NCI-H1417 treated with DMSO at 0.1 percent for 48 hours (cell line): ENCODE measurements around the gene LONRF3.
A peak's percentile ranks its signal among the peaks of the same experiment; 100 is the strongest.
"Not testable (repeated sequence)": the region's sequence is repeated elsewhere in the genome, so short reads cannot be mapped to it uniquely, and the experiment has no call there.

ENCODE experiments used
- DNase-seq: peaks from one replicate; lab custom pipeline; 2025; lab: John Stamatoyannopoulos, UW

The LONRF3 gene

DNA sequence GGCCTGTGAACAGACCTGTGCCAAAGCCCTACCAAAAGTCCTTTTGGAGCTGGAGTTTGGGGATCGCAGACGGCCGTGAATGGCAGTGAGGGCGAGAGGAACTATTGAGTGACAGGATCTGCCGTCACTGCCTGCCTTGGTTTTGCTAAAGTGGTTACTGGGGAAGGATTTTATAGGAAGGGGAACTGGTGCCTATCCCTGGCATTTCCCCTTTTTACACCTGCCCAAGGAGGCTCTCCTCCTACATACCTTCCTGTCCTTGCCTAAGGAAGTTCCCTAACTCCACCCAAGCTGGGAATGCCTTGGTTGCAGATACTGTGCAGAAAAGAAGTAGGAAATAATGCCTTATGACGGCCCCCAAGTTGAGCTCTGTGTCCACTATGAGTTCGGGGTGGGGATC is 14.5 kb downstream of the LONRF3 start:
- no peak for DNase-seq

GRCh38 chrX:118989886-118990285 is 15.5 kb downstream of the LONRF3 start:
- no peak for DNase-seq

- DNase-seq = no peak
These were observed 16.3 kb downstream of the LONRF3 start for GRCh38 chrX:118990512-118991227.

DNA sequence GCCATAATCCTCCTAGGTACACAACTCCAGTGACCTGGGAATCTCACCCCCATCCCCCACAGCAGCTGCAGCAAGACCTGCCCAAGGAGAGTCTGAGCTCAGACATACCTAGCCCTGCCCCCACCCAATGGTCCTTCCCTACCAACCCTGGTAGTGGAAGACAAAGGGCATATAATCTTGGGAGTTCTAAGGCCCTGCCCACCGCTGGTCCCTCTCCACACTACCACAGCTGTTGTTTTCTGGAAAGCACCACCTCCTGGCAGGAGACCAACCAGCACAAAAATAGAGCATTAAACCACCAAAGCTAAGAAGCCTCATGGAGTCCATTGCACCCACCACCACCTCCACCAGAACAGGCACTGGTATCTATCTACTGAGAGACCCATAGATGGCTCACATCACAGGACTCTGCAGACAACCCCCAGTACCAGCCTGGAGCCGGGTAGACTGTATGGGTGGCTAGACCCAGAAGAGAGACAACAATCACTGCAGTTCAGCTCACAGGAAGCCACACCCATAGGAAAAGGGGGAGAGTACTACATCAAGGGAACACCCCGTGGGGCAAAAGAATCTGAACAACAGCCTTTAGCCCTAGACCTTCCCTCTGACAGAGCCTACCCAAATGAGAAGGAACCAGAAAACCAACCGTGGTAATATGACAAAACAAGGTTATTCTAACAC is 18.2 kb downstream of the LONRF3 start:
- DNase-seq = not testable (repeated sequence)

DNA sequence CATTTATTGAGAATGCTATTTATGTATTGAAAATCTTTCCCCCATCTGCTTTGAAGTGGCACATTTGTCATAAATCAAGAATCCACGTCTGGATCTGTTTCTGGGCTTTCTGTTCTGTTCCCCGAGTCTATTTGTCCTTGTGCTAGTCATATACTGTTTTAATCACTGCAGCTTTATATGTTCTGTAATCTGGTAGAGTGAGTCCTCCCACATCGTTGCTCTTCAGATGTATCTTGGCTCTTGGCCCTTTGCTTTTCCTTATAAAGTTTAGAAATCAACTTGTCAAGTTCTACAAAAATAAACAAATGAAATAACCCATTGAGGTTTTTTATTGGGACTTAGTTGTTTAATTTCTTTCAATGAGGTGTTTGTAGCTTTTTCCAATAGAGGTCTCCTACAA is 29.0 kb downstream of the LONRF3 start:
- no peak for DNase-seq

GRCh38 chrX:119004920-119005524 is 30.6 kb downstream of the LONRF3 start:
- peak; percentile 4 for DNase-seq

DNA sequence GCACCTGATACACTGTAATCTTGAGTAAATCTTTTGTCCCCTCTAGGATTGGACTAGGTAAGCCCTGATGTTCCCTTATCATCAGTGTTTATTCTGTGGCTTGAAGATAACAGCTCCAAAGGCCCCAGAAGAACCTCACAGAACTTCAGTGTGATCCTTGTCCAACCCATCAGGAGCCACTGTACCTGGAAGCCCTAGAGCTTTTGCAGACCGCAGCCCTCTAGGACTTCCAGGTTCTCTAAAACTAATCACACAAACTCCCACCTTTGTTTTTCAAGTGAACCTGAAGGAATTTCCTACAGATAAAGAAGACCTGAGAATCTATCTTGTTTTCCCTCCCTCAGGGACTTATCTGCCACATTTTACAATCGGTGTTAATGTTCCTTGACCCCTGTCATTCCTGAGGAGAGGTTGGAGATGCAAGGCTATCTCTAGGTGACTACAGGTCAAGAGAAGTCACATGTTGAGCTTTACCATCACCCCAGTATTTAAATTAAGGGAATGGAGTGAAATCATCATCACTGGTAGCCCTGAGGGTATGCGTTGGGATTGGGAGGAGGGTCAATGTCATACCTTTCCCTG is 32.9 kb downstream of the LONRF3 start:
- no peak for DNase-seq

- DNase-seq = no peak
These were observed 33.8 kb downstream of the LONRF3 start for GRCh38 chrX:119008110-119008744.

DNA sequence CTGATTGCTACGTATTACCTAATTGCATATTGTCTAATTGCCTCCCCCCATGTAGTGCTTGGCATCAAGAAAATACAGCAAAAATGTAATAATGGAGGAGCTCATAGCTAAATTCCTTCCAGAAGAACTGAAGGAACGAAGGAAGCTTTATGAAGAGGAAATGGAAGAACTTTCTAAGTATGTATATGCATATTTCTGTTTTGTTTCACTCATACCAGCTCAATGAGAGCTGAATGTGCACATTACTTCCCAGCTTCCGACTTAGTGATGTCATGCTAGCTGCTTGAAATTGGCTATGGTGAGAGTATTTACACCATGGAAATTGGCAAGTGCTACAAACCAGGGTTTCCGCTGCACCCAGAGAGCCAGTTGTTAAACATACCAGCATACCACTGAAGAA is 34.7 kb downstream of the LONRF3 start:
- no peak for DNase-seq

- DNase-seq = no peak
These were observed 36.1 kb downstream of the LONRF3 start for GRCh38 chrX:119010491-119010890.

DNA sequence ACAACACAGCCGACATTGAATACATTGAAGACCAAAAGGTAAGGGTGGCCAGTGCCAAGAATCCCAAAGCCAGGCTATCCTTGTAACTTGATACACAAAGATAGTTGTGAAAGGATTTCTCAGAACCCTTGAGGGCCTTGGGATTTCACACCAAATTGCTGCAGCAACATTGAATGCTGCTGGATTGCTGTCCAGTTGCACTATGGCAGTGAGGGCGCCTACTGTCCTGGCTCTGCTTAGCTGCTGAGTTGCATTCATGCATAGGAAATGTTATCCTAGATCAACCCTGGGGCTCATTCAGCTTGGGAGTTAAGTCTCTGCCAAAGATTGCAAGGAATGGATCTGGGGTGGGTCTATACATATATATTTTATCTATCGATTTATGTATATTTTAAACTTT is 38.7 kb downstream of the LONRF3 start:
- no peak for DNase-seq

- no peak for DNase-seq
These were observed 41.2 kb downstream of the LONRF3 start for GRCh38 chrX:119015407-119016237.

DNA sequence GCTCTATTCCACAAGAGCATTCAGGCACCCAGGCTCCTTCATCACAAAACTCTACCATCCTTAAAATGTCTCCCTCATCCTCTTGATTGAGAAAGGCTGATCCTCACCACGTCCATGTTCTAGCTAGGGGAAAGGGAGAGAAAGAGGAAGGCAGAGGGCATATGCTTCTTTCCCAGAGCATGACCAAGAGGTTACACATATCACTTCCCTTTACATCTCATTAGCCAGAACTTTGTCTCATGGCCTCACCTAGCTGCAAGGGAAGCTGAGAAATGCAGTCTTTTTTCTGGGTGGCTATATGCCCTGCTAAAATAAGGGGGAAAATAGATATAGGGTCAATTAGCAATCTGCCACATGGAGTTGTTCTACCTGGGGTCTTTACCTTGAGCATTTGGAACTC is 42.7 kb downstream of the LONRF3 start:
- no peak for DNase-seq

- DNase-seq = no peak
These were observed 51.5 kb downstream of the LONRF3 start for GRCh38 chrX:119025900-119026299.

DNA sequence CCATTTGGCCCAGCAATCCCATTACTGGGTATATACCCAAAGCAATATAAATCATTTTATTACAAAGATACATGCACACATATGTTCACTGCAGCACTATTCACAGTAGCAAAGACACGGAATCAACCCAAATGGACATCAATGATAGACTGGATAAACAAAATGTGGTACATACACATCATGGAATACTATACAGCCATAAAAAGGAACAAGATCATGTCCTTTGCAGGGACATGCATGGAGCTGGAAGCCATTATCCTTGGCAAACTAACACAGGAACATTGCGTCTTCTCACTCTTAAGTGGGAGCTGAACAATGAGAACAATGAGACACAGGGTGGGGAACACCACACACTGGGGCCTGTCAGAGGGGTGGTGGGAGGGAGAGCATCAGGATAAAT is 51.9 kb downstream of the LONRF3 start:
- DNase-seq = not testable (repeated sequence)

DNA sequence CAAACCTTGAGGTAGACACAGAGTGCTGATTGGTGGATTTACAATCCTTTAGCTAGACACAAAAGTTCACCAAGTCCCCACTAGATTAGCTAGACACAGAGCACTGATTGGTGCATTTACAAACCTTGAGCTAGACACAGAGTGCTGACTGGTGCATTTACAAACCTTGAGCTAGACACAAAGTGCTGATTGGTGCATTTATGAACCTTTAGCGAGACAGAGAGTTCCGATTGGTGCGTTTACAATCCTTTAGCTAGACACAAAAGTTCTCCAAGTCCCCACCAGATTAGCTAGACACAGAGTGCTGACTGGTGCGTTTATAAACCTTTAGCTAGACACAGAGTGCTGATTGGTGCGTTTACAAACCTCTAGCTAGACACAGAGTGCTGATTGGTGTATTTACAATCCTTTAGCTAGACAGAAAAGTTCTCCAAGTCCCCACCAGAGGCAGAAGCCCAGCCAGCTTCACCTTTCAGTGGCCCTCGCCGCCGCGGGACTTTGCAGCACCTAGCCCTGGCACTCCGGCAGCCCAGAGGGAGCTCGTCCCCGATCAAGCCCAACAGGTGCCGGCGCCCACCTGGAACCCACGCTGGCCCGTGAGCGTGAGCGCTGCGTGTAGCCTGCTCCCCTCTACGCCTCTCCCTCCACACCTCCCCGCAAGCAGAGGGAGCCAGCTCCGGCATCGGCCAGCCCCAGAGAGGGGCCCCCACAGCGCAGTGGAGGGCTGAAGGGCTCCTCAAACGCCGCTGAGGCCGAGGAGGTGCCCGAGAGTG is 53.7 kb downstream of the LONRF3 start:
- DNase-seq = not testable (repeated sequence)

DNA sequence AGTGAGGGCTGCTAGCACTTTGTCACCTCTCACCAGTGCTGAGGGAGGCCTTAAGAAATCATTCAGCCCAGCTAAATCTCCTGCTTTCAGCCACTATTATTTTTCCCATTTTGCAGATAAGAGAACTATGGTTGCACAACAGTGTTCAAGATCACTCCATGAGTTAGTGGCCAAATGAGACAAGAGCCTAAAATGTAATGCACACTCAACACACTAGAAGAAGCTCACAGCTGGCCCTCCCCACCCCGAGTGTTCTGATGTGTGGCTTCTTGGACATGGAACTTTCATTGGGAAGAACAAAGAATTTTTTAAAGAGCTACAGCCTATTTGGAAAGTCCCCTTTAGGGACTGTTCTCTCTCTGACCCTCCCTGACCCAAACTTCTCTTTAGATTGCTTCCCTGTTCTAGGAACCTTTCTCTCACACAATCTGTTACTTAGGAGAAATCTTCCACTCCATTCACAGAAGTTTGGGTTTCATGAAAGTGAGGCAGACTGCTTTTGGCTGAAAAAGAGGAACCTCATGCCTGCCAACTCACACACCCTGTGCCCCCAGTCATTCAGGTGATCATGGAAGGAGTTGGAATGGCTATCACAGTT is 54.4 kb downstream of the LONRF3 start:
- no peak for DNase-seq

DNA sequence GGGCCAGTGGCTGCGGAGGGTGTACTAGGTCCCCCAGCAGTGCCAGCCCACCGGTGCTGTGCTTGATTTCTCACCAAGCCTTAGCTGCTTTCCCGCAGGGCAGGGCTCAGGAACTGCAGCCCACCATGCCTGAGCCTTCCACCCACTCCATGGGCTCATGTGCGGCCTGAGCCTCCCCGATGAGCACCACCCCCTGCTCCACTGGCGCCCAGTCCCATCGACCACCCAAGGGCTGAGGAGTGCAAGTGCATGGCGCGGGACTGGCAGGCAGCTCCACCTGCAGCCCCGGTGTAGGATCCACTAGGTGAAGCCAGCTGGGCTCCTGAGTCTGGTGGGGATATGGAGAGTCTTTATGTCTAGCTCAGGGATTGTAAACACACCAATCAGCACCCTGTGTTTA is 55.2 kb downstream of the LONRF3 start:
- not testable (repeated sequence) for DNase-seq

- no peak for DNase-seq
These were observed 56.6 kb downstream of the LONRF3 start for GRCh38 chrX:119030990-119031389.
